MG63 (cell line): Measurements from ENCODE around the gene SORBS1. TPM values are rescaled to one million over a fixed set of nuclear protein-coding genes. Genes with fewer than 3 reads are reported as not detected.
"Not testable (repeated sequence)": the region's sequence is repeated elsewhere in the genome, so short reads cannot be mapped to it uniquely, and the experiment has no call there.

Experiments used
- DNase-seq: peaks from one replicate; pipeline ENCODE4 v3.0.0-alpha.2; 2020
- H3K27me3 ChIP-seq: fragments of 250-450 bp; sonication (Bioruptor Pico); 2 replicates; pipeline ENCODE4 v1.5.1; 2020; ENCODE audit warnings: mild to moderate bottlenecking, moderate library complexity
- H3K36me3 ChIP-seq: fragments of 250-450 bp; sonication (Bioruptor Pico); 2 replicates; pipeline ENCODE4 v1.5.1; 2020; ENCODE audit warnings: mild to moderate bottlenecking, moderate library complexity
- H3K4me3 ChIP-seq: fragments of 250-450 bp; sonication (Bioruptor Pico); 2 replicates; pipeline ENCODE4 v1.5.1; 2020; ENCODE audit warnings: mild to moderate bottlenecking, moderate library complexity
- H3K9me3 ChIP-seq: fragments of 250-450 bp; sonication (Bioruptor Pico); 2 replicates; pipeline ENCODE4 v1.5.1; 2020; ENCODE audit warnings: mild to moderate bottlenecking, moderate library complexity
- total RNA-seq: library from RNA; depleted of rRNA; stranded (reverse); fragments of >200 nt; shearing (Covaris generic); gene quantifications from 2 replicates; pipeline ENCODE4 v1.2.3, GENCODE V29; 2014; ENCODE audit warnings: low replicate concordance

Gene SORBS1
- total RNA-seq, 1 experiment from 2014 or later = 0.03 TPM

DNA sequence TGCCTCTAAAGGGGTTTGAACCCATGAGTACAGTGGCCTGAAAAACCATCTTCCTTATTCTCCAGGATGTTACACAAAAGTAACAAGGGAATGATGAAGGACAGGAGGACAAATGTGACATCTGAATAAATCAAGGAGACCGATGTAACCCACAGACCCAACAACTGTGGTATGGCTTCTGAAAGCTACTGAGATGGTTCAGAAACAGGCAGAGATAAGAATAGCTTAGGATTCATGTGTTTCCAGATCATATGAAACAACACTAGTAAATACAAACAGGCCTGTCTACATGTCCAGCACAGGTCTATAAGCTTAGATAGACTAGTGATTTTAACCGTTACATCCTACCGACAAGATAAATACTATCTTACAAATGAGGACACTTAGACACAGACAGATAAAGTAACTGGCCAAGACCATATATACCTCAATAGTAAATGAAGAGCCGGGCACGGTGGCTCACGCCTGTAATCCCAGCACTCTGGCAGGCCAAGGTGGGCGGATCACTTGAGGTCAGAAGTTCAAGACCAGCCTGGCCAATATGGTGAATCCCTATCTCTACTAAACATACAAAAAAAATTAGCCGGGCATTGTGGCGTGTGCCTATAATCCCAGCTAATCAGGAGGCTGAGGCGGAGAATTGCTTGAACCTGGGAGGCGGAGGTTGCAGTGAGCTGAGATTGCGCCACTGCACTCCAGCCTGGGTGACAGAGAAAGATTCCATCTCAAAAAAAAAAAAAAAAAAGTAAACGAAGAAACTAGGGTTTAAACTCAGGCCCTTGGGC, 88.7 kb downstream of the SORBS1 start:
- H3K27me3 ChIP-seq = peaks cover 2% of the 10 kb centered on the region; the same call in 1 of the 2 replicates
- no peaks in the 10 kb centered on the region for H3K36me3 ChIP-seq
- H3K4me3 ChIP-seq = no peak overlapping the region
- no peak for DNase-seq
- no peaks in the 10 kb centered on the region for H3K9me3 ChIP-seq

DNA sequence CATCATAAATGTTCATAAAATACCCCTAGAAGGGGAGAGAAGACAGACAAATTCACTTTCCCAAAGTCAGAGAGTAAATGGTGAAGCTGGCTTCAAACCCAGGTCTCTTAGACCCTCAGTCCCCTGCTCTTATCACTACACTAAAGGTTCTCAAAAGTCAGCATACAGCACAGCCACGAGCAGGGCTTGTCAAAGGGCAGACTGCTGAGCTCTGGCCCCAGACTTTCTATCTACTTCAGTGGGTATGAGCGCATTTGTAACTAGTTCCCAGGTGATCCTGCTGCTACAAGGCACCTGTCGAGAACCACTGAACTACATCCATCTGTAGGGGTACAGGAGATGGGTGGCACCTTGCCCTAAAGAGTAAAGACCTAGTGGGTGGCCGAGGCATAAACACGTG, 91.5 kb downstream of the SORBS1 start:
- no peaks in the 10 kb centered on the region for H3K9me3 ChIP-seq
- H3K27me3 ChIP-seq = no peaks in the 10 kb centered on the region; the same call in 1 of the 2 replicates
- H3K4me3 ChIP-seq = no peak overlapping the region
- DNase-seq = no peak
- H3K36me3 ChIP-seq = no peaks in the 10 kb centered on the region

- no peaks in the 10 kb centered on the region for H3K36me3 ChIP-seq
- H3K27me3 ChIP-seq = no peaks in the 10 kb centered on the region; the same call in 1 of the 2 replicates
- H3K4me3 ChIP-seq = no peak overlapping the region
- no peak for DNase-seq
- H3K9me3 ChIP-seq = no peaks in the 10 kb centered on the region
These were observed 91.9 kb downstream of the SORBS1 start for GRCh38 chr10:95469251-95469650.

- not testable (repeated sequence) for H3K36me3 ChIP-seq, H3K4me3 ChIP-seq, H3K27me3 ChIP-seq, H3K9me3 ChIP-seq, DNase-seq
These were observed 93.5 kb downstream of the SORBS1 start for GRCh38 chr10:95467642-95468041.

- no peaks in the 10 kb centered on the region for H3K36me3 ChIP-seq
- no peak overlapping the region for H3K4me3 ChIP-seq
- H3K27me3 ChIP-seq = no peaks in the 10 kb centered on the region; the same call in 1 of the 2 replicates
- no peaks in the 10 kb centered on the region for H3K9me3 ChIP-seq
- no peak for DNase-seq
These were observed 94.0 kb downstream of the SORBS1 start for GRCh38 chr10:95467162-95467599.

GRCh38 chr10:95466436-95466835, 94.7 kb downstream of the SORBS1 start:
- DNase-seq = no peak
- Histone ChIP-seq H3K9me3 (no peaks in the 10 kb centered on the region), H3K4me3 (no peak overlapping the region), H3K27me3 (no peaks in the 10 kb centered on the region; the same call in 1 of the 2 replicates), H3K36me3 (no peaks in the 10 kb centered on the region)

DNA sequence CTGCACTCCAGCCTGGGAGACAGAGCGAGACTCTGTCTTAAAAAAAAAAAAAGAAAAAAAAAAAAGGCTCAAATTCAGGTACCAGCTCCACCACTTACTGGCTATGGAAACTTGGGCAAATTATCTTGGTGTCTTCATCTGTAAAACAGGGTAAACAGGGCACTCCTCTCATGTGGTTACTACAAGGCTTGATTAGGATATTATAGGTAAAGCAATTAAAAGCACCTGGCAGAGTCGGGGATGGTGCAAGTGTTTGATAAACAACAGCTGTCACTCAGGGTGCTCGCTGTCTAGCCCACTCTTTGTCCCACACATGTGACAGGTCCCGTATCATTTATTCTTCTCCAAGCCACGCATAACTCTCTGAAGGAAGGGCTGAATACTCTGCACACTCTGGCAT, 96.9 kb downstream of the SORBS1 start:
- Histone ChIP-seq H3K9me3 (no peaks in the 10 kb centered on the region), H3K36me3 (no peaks in the 10 kb centered on the region), H3K27me3 (peaks cover 9% of the 10 kb centered on the region), H3K4me3 (no peak overlapping the region)
- DNase-seq = no peak

DNA sequence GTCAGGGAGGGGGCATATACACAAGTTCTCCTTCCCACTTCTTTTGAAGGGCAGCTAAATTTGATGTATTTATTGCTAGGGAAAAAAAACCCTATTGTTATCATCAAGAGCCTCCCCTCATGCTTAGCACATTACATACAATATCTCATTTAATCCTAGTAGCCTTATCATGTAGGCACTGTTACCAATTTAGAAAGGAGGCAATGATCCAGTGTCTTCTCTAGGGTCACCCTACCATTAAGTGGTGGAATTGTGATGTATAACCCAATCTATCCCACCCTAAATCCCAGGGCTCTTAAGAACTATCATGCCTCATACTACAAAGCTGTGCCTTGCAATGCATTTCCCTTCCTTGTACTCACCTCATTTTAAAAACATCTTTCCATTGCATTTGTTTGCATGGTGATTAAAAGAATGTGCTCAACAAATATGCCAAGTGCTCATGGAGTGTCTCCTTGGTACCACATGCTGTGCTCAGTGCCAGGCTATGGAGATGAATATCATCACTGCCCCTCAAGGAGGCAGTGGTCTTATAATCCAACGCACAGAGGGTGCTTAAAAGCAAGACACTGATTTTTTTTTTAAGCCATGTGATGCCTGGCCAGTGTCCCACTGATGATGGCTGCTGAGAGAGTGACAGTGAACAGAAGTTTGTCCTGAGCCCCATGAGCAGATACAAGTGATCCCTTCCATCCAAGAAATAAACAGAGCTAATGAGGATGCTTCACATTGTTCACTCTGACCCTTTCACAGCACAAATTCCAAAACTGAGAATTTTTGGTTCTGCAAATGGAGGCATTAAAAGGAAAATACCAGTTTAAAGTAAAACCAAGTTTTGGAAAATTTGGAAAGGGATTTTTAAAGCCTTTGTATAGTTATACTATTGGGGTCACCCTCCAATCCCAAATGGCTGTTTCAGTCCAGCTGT, 98.2 kb downstream of the SORBS1 start:
- no peak for DNase-seq
- H3K27me3 ChIP-seq = peaks cover 17% of the 10 kb centered on the region
- no peak overlapping the region for H3K4me3 ChIP-seq
- no peaks in the 10 kb centered on the region for H3K36me3 ChIP-seq
- H3K9me3 ChIP-seq = no peaks in the 10 kb centered on the region

- Histone ChIP-seq H3K4me3 (no peak overlapping the region), H3K9me3 (no peaks in the 10 kb centered on the region), H3K36me3 (no peaks in the 10 kb centered on the region), H3K27me3 (peaks cover 31% of the 10 kb centered on the region)
- DNase-seq = no peak
These were observed 99.6 kb downstream of the SORBS1 start for GRCh38 chr10:95461611-95462010.

- no peak for DNase-seq
- no peaks in the 10 kb centered on the region for H3K9me3 ChIP-seq
- peaks cover 37% of the 10 kb centered on the region for H3K27me3 ChIP-seq
- no peak overlapping the region for H3K4me3 ChIP-seq
- no peaks in the 10 kb centered on the region for H3K36me3 ChIP-seq
These were observed 101.6 kb downstream of the SORBS1 start for GRCh38 chr10:95459446-95460045.

DNA sequence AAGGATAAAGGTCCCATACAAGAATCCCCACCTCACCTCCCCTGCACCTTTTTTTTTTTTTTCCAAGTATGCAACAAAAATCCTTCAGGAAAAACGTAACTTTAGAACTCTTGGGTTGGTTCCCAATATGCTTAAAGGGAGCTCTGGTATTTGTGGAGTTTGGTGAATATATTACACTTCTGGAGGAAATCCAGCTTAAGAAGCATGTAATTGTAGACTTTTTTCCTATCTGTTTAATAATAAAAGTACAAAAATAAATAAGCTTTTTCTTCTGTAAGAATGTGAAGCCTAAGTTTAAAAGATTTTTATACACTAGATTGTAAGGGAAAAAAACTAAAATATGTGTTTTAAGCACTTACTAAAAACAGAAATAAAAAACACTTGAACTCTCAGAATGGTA, 102.3 kb downstream of the SORBS1 start:
- peaks cover 39% of the 10 kb centered on the region for H3K27me3 ChIP-seq
- no peak overlapping the region for H3K4me3 ChIP-seq
- no peak for DNase-seq
- H3K36me3 ChIP-seq = no peaks in the 10 kb centered on the region
- H3K9me3 ChIP-seq = no peaks in the 10 kb centered on the region

DNA sequence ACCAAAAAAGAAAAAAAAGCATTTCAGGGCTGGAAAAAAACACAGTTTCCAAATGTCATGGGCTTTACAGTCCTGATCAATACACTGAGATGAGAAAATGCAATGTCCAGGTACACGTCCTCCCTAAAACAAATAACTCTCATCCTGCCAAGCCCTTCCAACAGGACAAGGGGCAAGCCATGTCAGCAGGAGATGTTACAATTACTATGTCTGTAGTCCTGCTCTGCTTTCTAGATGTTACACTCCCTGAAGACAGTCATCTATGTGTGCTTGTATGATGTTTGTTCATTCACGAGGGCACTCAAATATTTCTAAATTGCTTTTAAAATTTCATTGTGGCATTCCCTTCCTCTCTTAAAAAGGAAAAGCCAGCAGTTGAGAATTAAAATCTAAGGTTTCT, 103.2 kb downstream of the SORBS1 start:
- no peaks in the 10 kb centered on the region for H3K9me3 ChIP-seq
- peaks cover 39% of the 10 kb centered on the region for H3K27me3 ChIP-seq
- H3K4me3 ChIP-seq = no peak overlapping the region
- H3K36me3 ChIP-seq = no peaks in the 10 kb centered on the region
- no peak for DNase-seq

GRCh38 chr10:95457319-95457886, 103.8 kb downstream of the SORBS1 start:
- Histone ChIP-seq H3K27me3 (peaks cover 39% of the 10 kb centered on the region), H3K9me3 (no peaks in the 10 kb centered on the region), H3K4me3 (no peak overlapping the region), H3K36me3 (no peaks in the 10 kb centered on the region)
- DNase-seq = no peak

DNA sequence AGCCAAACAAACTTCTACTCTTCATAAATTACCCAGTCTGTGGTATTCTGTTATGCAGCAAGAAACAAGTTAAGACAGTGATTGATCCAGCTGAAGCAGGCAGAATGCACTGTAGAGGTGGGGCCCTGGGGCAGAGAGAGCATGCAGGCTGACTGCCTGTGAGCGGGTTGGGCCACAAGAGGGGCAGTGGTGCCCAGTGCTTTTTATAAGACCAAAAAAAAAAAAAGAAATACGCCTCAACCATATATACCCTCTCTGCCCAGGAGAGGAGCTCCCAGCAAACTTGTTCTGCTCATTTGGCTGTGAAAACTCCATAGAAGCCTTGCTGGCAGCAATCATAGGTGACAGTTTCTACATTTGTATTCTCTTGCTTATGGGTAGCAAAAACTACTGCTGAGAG, 104.7 kb downstream of the SORBS1 start:
- Histone ChIP-seq H3K36me3 (no peaks in the 10 kb centered on the region), H3K4me3 (no peak overlapping the region), H3K9me3 (no peaks in the 10 kb centered on the region), H3K27me3 (peaks cover 44% of the 10 kb centered on the region)
- DNase-seq = no peak

GRCh38 chr10:95454940-95455339, 106.2 kb downstream of the SORBS1 start:
- Histone ChIP-seq H3K27me3 (peaks cover 45% of the 10 kb centered on the region), H3K4me3 (no peak overlapping the region), H3K36me3 (no peaks in the 10 kb centered on the region), H3K9me3 (no peaks in the 10 kb centered on the region)
- DNase-seq = no peak

DNA sequence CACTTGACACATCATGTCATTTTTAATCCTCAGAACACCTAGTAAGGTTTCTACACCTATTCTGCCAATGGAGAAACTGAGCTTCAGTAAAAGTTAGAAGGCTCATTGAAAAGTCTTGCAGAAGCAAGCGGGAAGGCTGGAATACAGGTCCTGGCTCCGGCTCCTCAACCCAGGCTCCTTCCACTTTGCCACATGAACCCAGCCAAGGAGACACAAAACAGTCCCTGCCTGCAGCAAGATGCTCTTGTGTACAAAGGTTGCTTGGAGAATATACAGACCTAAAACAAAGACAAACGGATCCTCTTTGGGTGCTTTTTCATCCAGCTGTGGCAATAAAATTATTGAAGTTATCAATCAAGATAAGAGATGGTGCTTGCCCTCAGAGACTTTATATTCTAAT, 106.8 kb downstream of the SORBS1 start:
- no peaks in the 10 kb centered on the region for H3K36me3 ChIP-seq
- no peaks in the 10 kb centered on the region for H3K9me3 ChIP-seq
- no peak overlapping the region for H3K4me3 ChIP-seq
- H3K27me3 ChIP-seq = peaks cover 41% of the 10 kb centered on the region
- DNase-seq = no peak
